Neuronal stem cell (in vitro differentiated cells): ENCODE results near the gene CMTM2.

Experiments used
- DNase-seq: peaks from one replicate; pipeline ENCODE4 v3.0.0-alpha.2; 2013; ENCODE audit warnings: low spot score
- H2AFZ ChIP-seq: one replicate; pipeline ENCODE4 v1.6.1; 2013; ENCODE audit warnings: mild to moderate bottlenecking, low read length, inconsistent platforms
- H2AK5ac ChIP-seq: 2 replicates; pipeline ENCODE4 v1.6.1; 2013; ENCODE audit warnings: low read depth, mild to moderate bottlenecking, inconsistent platforms, low read length, moderate library complexity, mixed read lengths
- H2BK120ac ChIP-seq: 2 replicates; pipeline ENCODE4 v1.6.1; 2013; ENCODE audit warnings: low read depth, mild to moderate bottlenecking, inconsistent platforms, low read length, moderate library complexity, mixed read lengths
- H2BK12ac ChIP-seq: one replicate; pipeline ENCODE4 v1.6.1; 2013; ENCODE audit warnings: low read length, inconsistent platforms
- H2BK15ac ChIP-seq: 2 replicates; pipeline ENCODE4 v1.6.1; 2013; ENCODE audit warnings: mild to moderate bottlenecking, low read length, inconsistent platforms, mixed read lengths
- H2BK5ac ChIP-seq: one replicate; pipeline ENCODE4 v1.6.1; 2013; ENCODE audit warnings: inconsistent platforms, mild to moderate bottlenecking, low read length, moderate library complexity
- H3K14ac ChIP-seq: one replicate; pipeline ENCODE4 v1.6.1; 2013; ENCODE audit warnings: low read length, inconsistent platforms
- H3K18ac ChIP-seq: 2 replicates; pipeline ENCODE4 v1.6.1; 2013; ENCODE audit warnings: low read length, inconsistent platforms
- H3K23ac ChIP-seq: 2 replicates; pipeline ENCODE4 v1.6.1; 2013; ENCODE audit warnings: low read depth, mild to moderate bottlenecking, mixed read lengths, low read length, inconsistent platforms; ENCODE audit not compliant: poor library complexity
- H3K27ac ChIP-seq: replicated peaks from 3 replicates; pipeline ENCODE4 v1.5.1; 2013; ENCODE audit warnings: low read length, inconsistent platforms
- H3K27me3 ChIP-seq, 3 experiments: 2 replicates each; pipeline ENCODE4 v1.6.1; 2013; ENCODE audit warnings: low read length in 3 of 3, mild to moderate bottlenecking in 2 of 3, inconsistent platforms in 1 of 3, low read depth in 1 of 3, mixed read lengths in 1 of 3, moderate library complexity in 1 of 3; ENCODE audit not compliant: control insufficient read depth in 3 of 3, insufficient read depth in 3 of 3
- H3K36me3 ChIP-seq, 2 donors: replicated peaks in 1 of 2; 2 replicates each; pipeline ENCODE4 v1.6.1; 2013; ENCODE audit warnings: low read length in 2 of 2; ENCODE audit not compliant: control insufficient read depth in 2 of 2, insufficient read depth in 2 of 2
- H3K4ac ChIP-seq: 2 replicates; pipeline ENCODE4 v1.6.1; 2013; ENCODE audit warnings: inconsistent platforms, mild to moderate bottlenecking, low read length, moderate library complexity
- H3K4me1 ChIP-seq, 2 donors: 1 replicate in 1 of 2; 2 replicates in 1 of 2; pipeline ENCODE4 v1.6.1; 2013; ENCODE audit warnings: low read length in 2 of 2, low read depth in 1 of 2; ENCODE audit not compliant: control insufficient read depth in 2 of 2, insufficient read depth in 1 of 2
- H3K4me2 ChIP-seq: one replicate; pipeline ENCODE4 v1.6.1; 2013; ENCODE audit warnings: mild to moderate bottlenecking, low read length, inconsistent platforms; ENCODE audit not compliant: insufficient read depth, poor library complexity, severe bottlenecking
- H3K4me3 ChIP-seq, 2 donors: 2 replicates each; pipeline ENCODE4 v1.5.1; 2013; ENCODE audit warnings: low read length in 2 of 2, mild to moderate bottlenecking in 2 of 2, inconsistent platforms in 1 of 2, moderate library complexity in 1 of 2
- H3K79me1 ChIP-seq: one replicate; pipeline ENCODE4 v1.6.1; 2013; ENCODE audit warnings: low read depth, mild to moderate bottlenecking, inconsistent platforms, low read length, moderate library complexity
- H3K9ac ChIP-seq: one replicate; pipeline ENCODE4 v1.6.1; 2013; ENCODE audit warnings: mild to moderate bottlenecking, low read depth, low read length, inconsistent platforms; ENCODE audit not compliant: poor library complexity
- H3K9me3 ChIP-seq, 2 donors: replicated peaks in 1 of 2; 2 replicates each; pipeline versions ENCODE3 to v1.6.1; 2013; ENCODE audit warnings: low read length in 2 of 2, mild to moderate bottlenecking in 2 of 2, inconsistent platforms in 1 of 2, low read depth in 1 of 2, mixed read lengths in 1 of 2, moderate library complexity in 1 of 2; ENCODE audit not compliant: control insufficient read depth in 2 of 2, insufficient read depth in 1 of 2
- H4K8ac ChIP-seq: one replicate; pipeline ENCODE4 v1.6.1; 2013; ENCODE audit warnings: low read depth, mild to moderate bottlenecking, inconsistent platforms, low read length, moderate library complexity
- H4K91ac ChIP-seq: one replicate; pipeline ENCODE4 v1.6.1; 2013; ENCODE audit warnings: low read length, low read depth, mild to moderate bottlenecking, inconsistent platforms; ENCODE audit not compliant: poor library complexity
- WGBS, 2 donors: extraction: QIAGEN DNeasy Blood & Tissue Kit; methylation state at CpG; one replicate each; pipeline ENCODE4 v1.1.7; 2013; ENCODE audit warnings: missing lambda C conversion rate in 2 of 2, mixed read lengths in 1 of 2; ENCODE audit not compliant: insufficient read length in 2 of 2, insufficient replicate concordance in 1 of 2; ENCODE audit errors: extremely low coverage in 2 of 2; 5-methylcytosine and 5-hydroxymethylcytosine counted together

CMTM2 gene

GRCh38 chr16:66614161-66614802 lies 35.0 kb downstream of the CMTM2 start:
- H2BK12ac ChIP-seq = no peak overlapping the region
- peaks cover 0 to 2% of the 10 kb centered on the region in 2 donors for H3K4me1 ChIP-seq
- H2BK15ac ChIP-seq = no peak overlapping the region
- no peak overlapping the region for H2AFZ ChIP-seq
- H3K27me3 ChIP-seq = no peaks in the 10 kb centered on the region
- H3K27ac ChIP-seq = no peak overlapping the region
- no peak overlapping the region for H3K4me3 ChIP-seq
- H4K91ac ChIP-seq = no peak overlapping the region
- H3K79me1 ChIP-seq = peaks cover 10% of the 10 kb centered on the region
- H3K14ac ChIP-seq = no peak overlapping the region
- no peak overlapping the region for H2AK5ac ChIP-seq
- H3K4ac ChIP-seq = no peak overlapping the region
- H4K8ac ChIP-seq = no peak overlapping the region
- peaks cover 42 to 73% of the 10 kb centered on the region in 2 donors for H3K36me3 ChIP-seq
- no peak overlapping the region for H2BK120ac ChIP-seq
- H2BK5ac ChIP-seq = no peak overlapping the region
- H3K9ac ChIP-seq = no peak overlapping the region
- H3K18ac ChIP-seq = no peak overlapping the region
- no CpG with 5 or more reads among the region's 12 CpGs for WGBS, 2 donors
- H3K4me2 ChIP-seq = no peak overlapping the region
- no peak overlapping the region for H3K23ac ChIP-seq
- no peak for DNase-seq
- peaks cover 11 to 18% of the 10 kb centered on the region in 2 donors for H3K9me3 ChIP-seq

- Histone ChIP-seq H3K14ac (no peak overlapping the region), H3K18ac (no peak overlapping the region), H2BK120ac (no peak overlapping the region), H3K4me2 (no peak overlapping the region), H4K8ac (no peak overlapping the region), H2BK15ac (no peak overlapping the region), H3K4me1 (peaks cover 3 to 5% of the 10 kb centered on the region in 2 donors), H3K23ac (no peak overlapping the region), H3K9ac (no peak overlapping the region), H3K4ac (no peak overlapping the region), H3K27ac (no peak overlapping the region), H3K27me3 (no peaks in the 10 kb centered on the region), H3K9me3 (peaks cover 11 to 18% of the 10 kb centered on the region in 2 donors), H4K91ac (no peak overlapping the region), H3K36me3 (peaks cover 27 to 69% of the 10 kb centered on the region in 2 donors), H3K79me1 (no peaks in the 10 kb centered on the region), H2BK12ac (no peak overlapping the region), H3K4me3 (no peak overlapping the region), H2AK5ac (no peak overlapping the region), H2AFZ (no peak overlapping the region), H2BK5ac (no peak overlapping the region)
- no CpG with 5 or more reads among the region's 4 CpGs for WGBS, 2 donors
- DNase-seq = no peak
These were observed 36.9 kb downstream of the CMTM2 start for GRCh38 chr16:66616169-66616568.

GRCh38 chr16:66616592-66616991 lies 37.3 kb downstream of the CMTM2 start:
- Histone ChIP-seq H2AFZ (no peak overlapping the region), H2BK15ac (no peak overlapping the region), H3K4me1 (peaks cover 3 to 5% of the 10 kb centered on the region in 2 donors), H2BK120ac (no peak overlapping the region), H3K23ac (no peak overlapping the region), H2BK5ac (no peak overlapping the region), H3K9me3 (peaks cover 11 to 18% of the 10 kb centered on the region in 2 donors), H3K4ac (no peak overlapping the region), H4K91ac (no peak overlapping the region), H3K4me3 (no peak overlapping the region), H3K18ac (no peak overlapping the region), H3K36me3 (peaks cover 24 to 69% of the 10 kb centered on the region in 2 donors), H2BK12ac (no peak overlapping the region), H3K9ac (no peak overlapping the region), H3K79me1 (no peaks in the 10 kb centered on the region), H3K27ac (no peak overlapping the region), H3K27me3 (no peaks in the 10 kb centered on the region), H3K14ac (no peak overlapping the region), H2AK5ac (no peak overlapping the region), H3K4me2 (no peak overlapping the region), H4K8ac (no peak overlapping the region)
- no CpG with 5 or more reads among the region's 9 CpGs for WGBS, 2 donors
- DNase-seq = no peak

- Histone ChIP-seq H2AFZ (no peak overlapping the region), H3K9ac (no peak overlapping the region), H3K4me2 (no peak overlapping the region), H2AK5ac (no peak overlapping the region), H2BK12ac (no peak overlapping the region), H3K79me1 (no peaks in the 10 kb centered on the region), H3K4me1 (peaks cover 3 to 5% of the 10 kb centered on the region in 2 donors), H3K14ac (no peak overlapping the region), H3K18ac (no peak overlapping the region), H2BK5ac (no peak overlapping the region), H3K27me3 (no peaks in the 10 kb centered on the region), H2BK15ac (no peak overlapping the region), H3K9me3 (peaks cover 11 to 18% of the 10 kb centered on the region in 2 donors), H3K23ac (no peak overlapping the region), H3K27ac (no peak overlapping the region), H3K4me3 (no peak overlapping the region), H3K36me3 (peaks cover 22 to 69% of the 10 kb centered on the region in 2 donors), H2BK120ac (no peak overlapping the region), H3K4ac (no peak overlapping the region), H4K8ac (no peak overlapping the region), H4K91ac (no peak overlapping the region)
- no peak for DNase-seq
- WGBS, 2 donors = no CpG with 5 or more reads among the region's 2 CpGs
These were observed 37.8 kb downstream of the CMTM2 start for GRCh38 chr16:66617010-66617434.
